ENCODE results near the gene PTPRJ. TPM values are rescaled to one million over a fixed set of nuclear protein-coding genes. Genes with fewer than 3 reads are reported as not detected.

PTPRJ gene
- total RNA-seq, 1 donor from 2014 or later, result 6.3 TPM

GRCh38 chr11:48096588-48097525 lies 116.5 kb downstream of the PTPRJ start:
- H3K27ac ChIP-seq (ENCODE audit: low read depth, low read length), result no peak overlapping the region
- H3K9ac ChIP-seq (ENCODE audit: low read depth in 1 of 3, low read length in 3 of 3), result peak overlapping the region in 1 of 3 donors; percentile 25
- H3K4me1 ChIP-seq (ENCODE audit: control insufficient read depth in 3 of 3, insufficient read depth in 3 of 3, low read length in 3 of 3), result peaks cover 9 to 29% (median 19%) of the 10 kb centered on the region in 3 donors
- H3K36me3 ChIP-seq (ENCODE audit: control insufficient read depth in 3 of 3, insufficient read depth in 3 of 3, low read length in 3 of 3), result no peaks in the 10 kb centered on the region
- no peaks in the 10 kb centered on the region for H3K27me3 ChIP-seq (ENCODE audit: control insufficient read depth in 3 of 3, insufficient read depth in 3 of 3, low read length in 3 of 3)
- no peak overlapping the region for H3K4me3 ChIP-seq (ENCODE audit: low read length in 3 of 3)
- H3K9me3 ChIP-seq (ENCODE audit: control insufficient read depth in 3 of 3, low read length in 3 of 3), result no peaks in the 10 kb centered on the region

DNA sequence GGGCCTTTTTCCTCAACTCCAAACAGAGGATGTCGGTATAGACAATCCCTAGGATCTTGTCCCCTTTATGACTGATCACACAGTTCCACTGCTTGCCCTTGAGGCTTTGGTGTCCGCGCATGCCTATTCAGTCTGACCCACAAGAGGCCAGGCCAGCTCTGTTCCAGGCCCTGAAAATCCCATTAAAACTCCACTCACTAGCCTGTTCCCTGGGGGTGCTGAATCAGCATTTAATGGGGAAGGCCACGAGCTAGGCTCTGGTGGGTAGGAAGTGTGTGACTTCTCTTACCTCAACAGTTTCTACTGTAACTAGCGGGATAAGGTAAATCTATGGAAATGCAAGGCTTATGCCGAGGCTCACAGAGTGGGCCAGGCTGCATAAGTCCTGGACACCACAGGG lies 117.7 kb downstream of the PTPRJ start:
- H3K9me3 ChIP-seq (ENCODE audit: control insufficient read depth in 3 of 3, low read length in 3 of 3), result no peaks in the 10 kb centered on the region
- H3K27me3 ChIP-seq (ENCODE audit: control insufficient read depth in 3 of 3, insufficient read depth in 3 of 3, low read length in 3 of 3), result no peaks in the 10 kb centered on the region
- peaks cover 9 to 32% (median 19%) of the 10 kb centered on the region in 3 donors for H3K4me1 ChIP-seq (ENCODE audit: control insufficient read depth in 3 of 3, insufficient read depth in 3 of 3, low read length in 3 of 3)
- H3K36me3 ChIP-seq (ENCODE audit: control insufficient read depth in 3 of 3, insufficient read depth in 3 of 3, low read length in 3 of 3), result no peaks in the 10 kb centered on the region
- H3K9ac ChIP-seq (ENCODE audit: low read depth in 1 of 3, low read length in 3 of 3), result no peak overlapping the region
- no peak overlapping the region for H3K27ac ChIP-seq (ENCODE audit: low read depth, low read length)
- no peak overlapping the region for H3K4me3 ChIP-seq (ENCODE audit: low read length in 3 of 3)

DNA sequence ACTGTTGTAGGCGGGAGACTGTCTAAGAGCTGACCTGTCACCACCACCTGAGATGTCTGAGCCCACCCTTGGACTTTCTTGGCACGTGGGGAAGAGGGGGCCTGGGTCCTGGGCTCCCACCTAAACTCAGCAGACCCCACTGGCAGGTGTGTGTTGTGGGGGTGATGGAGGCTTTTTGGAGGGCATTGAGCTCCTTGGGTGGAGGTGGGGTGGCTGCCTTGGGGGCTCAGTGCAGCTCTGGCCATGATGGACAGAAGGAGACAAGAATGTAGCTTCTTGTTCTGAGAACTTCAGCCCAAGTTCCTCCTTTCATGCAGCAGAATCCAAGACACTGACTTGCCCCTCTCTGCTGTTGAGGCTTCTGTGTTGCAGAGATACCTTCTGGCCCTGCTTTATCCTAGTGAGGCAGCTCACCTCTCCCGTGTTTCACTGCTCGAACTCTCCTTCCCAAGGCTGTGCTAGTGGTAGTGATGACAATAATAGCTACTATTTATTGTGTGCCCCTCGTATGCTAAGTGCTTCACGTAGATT lies 119.6 kb downstream of the PTPRJ start:
- Histone ChIP-seq H3K27me3 (ENCODE audit: control insufficient read depth in 3 of 3, insufficient read depth in 3 of 3, low read length in 3 of 3) (no peaks in the 10 kb centered on the region), H3K9me3 (ENCODE audit: control insufficient read depth in 3 of 3, low read length in 3 of 3) (no peaks in the 10 kb centered on the region), H3K9ac (ENCODE audit: low read depth in 1 of 3, low read length in 3 of 3) (no peak overlapping the region), H3K4me3 (ENCODE audit: low read length in 3 of 3) (no peak overlapping the region), H3K4me1 (ENCODE audit: control insufficient read depth in 3 of 3, insufficient read depth in 3 of 3, low read length in 3 of 3) (peaks cover 12 to 32% (median 17%) of the 10 kb centered on the region in 3 donors), H3K36me3 (ENCODE audit: control insufficient read depth in 3 of 3, insufficient read depth in 3 of 3, low read length in 3 of 3) (no peaks in the 10 kb centered on the region), H3K27ac (ENCODE audit: low read depth, low read length) (no peak overlapping the region)

DNA sequence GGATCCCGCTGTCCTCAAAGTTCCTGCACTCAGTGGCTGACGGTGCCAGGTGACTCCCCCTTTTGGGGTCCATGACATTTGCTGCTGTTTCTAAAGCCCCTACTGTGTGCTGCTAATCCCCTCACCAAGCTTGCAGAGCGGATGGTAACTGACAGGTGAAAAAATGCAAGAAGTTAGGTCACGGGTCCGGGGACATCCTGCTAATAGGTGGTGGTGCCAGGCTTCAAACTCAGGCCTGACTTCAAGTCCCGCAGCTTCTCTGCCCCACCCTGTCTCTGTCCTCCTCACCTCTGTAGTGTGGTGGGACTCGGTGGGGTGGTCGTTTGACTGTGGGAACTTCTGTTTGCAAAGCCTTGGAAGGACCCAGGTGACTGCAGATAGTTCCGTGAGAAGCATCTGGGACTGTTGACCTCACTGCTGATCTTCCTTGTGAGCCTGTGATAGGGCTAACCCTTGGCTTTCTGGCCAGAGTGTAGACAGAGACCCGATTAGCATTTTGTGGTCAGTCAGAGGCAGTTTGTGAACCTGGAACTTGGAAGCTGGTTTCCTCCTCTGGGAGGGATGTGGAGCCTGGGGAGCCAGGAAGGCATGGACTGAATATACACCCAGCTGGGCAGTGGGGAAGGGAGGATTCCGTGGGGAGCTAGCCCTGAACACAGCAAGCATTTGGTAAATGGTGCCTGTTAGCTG lies 120.8 kb downstream of the PTPRJ start:
- H3K27me3 ChIP-seq (ENCODE audit: control insufficient read depth in 3 of 3, insufficient read depth in 3 of 3, low read length in 3 of 3), result no peaks in the 10 kb centered on the region
- peak overlapping the region; percentile 44 for H3K27ac ChIP-seq (ENCODE audit: low read depth, low read length)
- no peaks in the 10 kb centered on the region for H3K9me3 ChIP-seq (ENCODE audit: control insufficient read depth in 3 of 3, low read length in 3 of 3)
- H3K4me1 ChIP-seq (ENCODE audit: control insufficient read depth in 3 of 3, insufficient read depth in 3 of 3, low read length in 3 of 3), result peaks cover 8 to 30% (median 15%) of the 10 kb centered on the region in 3 donors
- peak overlapping the region in 2 of 3 donors; percentile 1 to 16 for H3K9ac ChIP-seq (ENCODE audit: low read depth in 1 of 3, low read length in 3 of 3)
- H3K36me3 ChIP-seq (ENCODE audit: control insufficient read depth in 3 of 3, insufficient read depth in 3 of 3, low read length in 3 of 3), result no peaks in the 10 kb centered on the region
- H3K4me3 ChIP-seq (ENCODE audit: low read length in 3 of 3), result peak overlapping the region in 1 of 3 donors; percentile 22

DNA sequence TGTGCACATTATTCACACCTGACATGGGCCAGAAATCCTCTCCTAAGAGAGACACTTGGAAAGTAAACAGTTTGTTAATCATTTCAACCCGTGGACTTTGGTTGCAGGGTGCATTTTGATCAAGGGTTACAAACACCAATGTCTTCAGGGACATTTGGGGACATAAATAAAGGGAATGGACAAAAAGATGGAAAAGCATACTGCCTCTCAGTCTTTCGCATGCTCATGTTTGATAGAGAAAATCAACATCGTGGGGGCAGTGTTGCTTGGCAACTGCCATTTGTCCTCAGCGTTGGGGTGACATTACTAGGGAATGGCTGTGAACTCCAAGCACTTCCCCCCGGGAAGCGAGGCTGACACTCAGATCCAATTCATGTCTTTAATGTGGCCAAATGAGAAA lies 121.6 kb downstream of the PTPRJ start:
- Histone ChIP-seq H3K27ac (ENCODE audit: low read depth, low read length) (peak overlapping the region; percentile 44), H3K27me3 (ENCODE audit: control insufficient read depth in 3 of 3, insufficient read depth in 3 of 3, low read length in 3 of 3) (no peaks in the 10 kb centered on the region), H3K9me3 (ENCODE audit: control insufficient read depth in 3 of 3, low read length in 3 of 3) (no peaks in the 10 kb centered on the region), H3K4me3 (ENCODE audit: low read length in 3 of 3) (no peak overlapping the region), H3K36me3 (ENCODE audit: control insufficient read depth in 3 of 3, insufficient read depth in 3 of 3, low read length in 3 of 3) (no peaks in the 10 kb centered on the region), H3K9ac (ENCODE audit: low read depth in 1 of 3, low read length in 3 of 3) (peak overlapping the region in 1 of 3 donors; percentile 16), H3K4me1 (ENCODE audit: control insufficient read depth in 3 of 3, insufficient read depth in 3 of 3, low read length in 3 of 3) (peaks cover 8 to 25% (median 14%) of the 10 kb centered on the region in 3 donors)

DNA sequence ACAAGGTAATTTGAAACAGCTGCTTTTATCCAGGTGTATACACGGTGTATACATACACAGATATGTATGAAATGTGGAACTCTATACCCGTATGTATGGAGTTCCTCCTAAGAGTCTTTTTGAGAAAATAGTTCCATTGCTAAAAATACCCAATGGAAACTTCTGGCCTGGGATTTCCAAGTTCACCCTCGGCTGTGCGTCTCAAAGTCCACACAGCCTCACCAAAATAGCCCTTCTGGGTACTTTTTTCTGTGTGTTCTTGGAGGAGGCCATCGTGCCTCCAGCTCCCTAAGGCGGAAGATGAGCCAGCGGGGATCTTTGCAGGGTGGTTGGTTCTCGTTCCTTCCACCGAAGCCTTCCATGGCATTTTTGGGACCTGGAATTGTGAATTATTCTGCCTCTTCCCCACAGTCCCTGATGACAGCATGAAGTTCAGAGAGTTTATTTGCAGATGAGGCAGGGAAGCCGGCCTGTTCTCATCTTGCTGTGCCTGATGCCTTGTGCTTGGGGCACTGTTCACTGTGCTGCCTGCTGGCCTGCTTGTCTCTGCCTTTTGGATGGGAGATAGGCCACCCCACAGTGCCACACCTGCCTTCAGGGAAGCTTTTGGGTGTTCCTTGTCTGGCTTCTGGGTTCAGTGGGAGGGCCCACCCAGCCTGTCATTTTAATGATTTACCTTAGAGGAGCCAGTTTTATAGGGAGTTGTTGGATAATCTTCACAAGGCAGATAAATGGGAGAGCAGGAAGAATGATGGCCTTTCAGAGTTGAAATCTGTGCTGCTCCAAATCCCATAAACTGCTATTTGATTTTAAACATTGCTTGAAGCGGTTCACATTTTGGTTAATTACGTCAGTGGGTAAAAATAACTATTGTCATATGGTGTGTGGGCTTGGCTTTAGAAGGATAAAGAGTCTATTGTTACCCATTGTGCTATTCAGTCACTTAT lies 123.5 kb downstream of the PTPRJ start:
- peaks cover 8 to 23% (median 14%) of the 10 kb centered on the region in 3 donors for H3K4me1 ChIP-seq (ENCODE audit: control insufficient read depth in 3 of 3, insufficient read depth in 3 of 3, low read length in 3 of 3)
- peak overlapping the region in 1 of 3 donors; percentile 55 for H3K9ac ChIP-seq (ENCODE audit: low read depth in 1 of 3, low read length in 3 of 3)
- no peaks in the 10 kb centered on the region for H3K36me3 ChIP-seq (ENCODE audit: control insufficient read depth in 3 of 3, insufficient read depth in 3 of 3, low read length in 3 of 3)
- H3K4me3 ChIP-seq (ENCODE audit: low read length in 3 of 3), result no peak overlapping the region
- H3K27ac ChIP-seq (ENCODE audit: low read depth, low read length), result peak overlapping the region; percentile 48
- no peaks in the 10 kb centered on the region for H3K9me3 ChIP-seq (ENCODE audit: control insufficient read depth in 3 of 3, low read length in 3 of 3)
- no peaks in the 10 kb centered on the region for H3K27me3 ChIP-seq (ENCODE audit: control insufficient read depth in 3 of 3, insufficient read depth in 3 of 3, low read length in 3 of 3)

DNA sequence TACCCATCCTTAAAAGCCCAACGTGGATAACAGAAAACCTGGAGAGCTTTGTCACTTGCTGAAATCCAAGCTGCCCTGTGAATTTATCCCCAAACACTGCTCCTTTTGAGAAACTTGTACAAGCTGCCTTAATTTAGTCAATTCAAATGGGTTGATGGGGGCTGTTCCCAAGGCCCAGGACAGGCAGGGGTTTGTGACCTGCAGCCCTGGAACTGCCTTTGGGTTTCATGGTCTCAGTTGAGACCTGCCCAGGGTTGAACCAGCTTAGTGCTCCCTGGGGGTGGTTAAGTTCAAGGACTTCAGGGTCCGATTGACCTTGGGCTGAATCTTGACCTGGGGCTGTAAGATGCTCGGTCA lies 124.2 kb downstream of the PTPRJ start:
- Histone ChIP-seq H3K4me3 (ENCODE audit: low read length in 3 of 3) (no peak overlapping the region), H3K27ac (ENCODE audit: low read depth, low read length) (no peak overlapping the region), H3K36me3 (ENCODE audit: control insufficient read depth in 3 of 3, insufficient read depth in 3 of 3, low read length in 3 of 3) (no peaks in the 10 kb centered on the region), H3K4me1 (ENCODE audit: control insufficient read depth in 3 of 3, insufficient read depth in 3 of 3, low read length in 3 of 3) (peaks cover 11 to 27% (median 15%) of the 10 kb centered on the region in 3 donors), H3K27me3 (ENCODE audit: control insufficient read depth in 3 of 3, insufficient read depth in 3 of 3, low read length in 3 of 3) (no peaks in the 10 kb centered on the region), H3K9me3 (ENCODE audit: control insufficient read depth in 3 of 3, low read length in 3 of 3) (no peaks in the 10 kb centered on the region), H3K9ac (ENCODE audit: low read depth in 1 of 3, low read length in 3 of 3) (no peak overlapping the region)

DNA sequence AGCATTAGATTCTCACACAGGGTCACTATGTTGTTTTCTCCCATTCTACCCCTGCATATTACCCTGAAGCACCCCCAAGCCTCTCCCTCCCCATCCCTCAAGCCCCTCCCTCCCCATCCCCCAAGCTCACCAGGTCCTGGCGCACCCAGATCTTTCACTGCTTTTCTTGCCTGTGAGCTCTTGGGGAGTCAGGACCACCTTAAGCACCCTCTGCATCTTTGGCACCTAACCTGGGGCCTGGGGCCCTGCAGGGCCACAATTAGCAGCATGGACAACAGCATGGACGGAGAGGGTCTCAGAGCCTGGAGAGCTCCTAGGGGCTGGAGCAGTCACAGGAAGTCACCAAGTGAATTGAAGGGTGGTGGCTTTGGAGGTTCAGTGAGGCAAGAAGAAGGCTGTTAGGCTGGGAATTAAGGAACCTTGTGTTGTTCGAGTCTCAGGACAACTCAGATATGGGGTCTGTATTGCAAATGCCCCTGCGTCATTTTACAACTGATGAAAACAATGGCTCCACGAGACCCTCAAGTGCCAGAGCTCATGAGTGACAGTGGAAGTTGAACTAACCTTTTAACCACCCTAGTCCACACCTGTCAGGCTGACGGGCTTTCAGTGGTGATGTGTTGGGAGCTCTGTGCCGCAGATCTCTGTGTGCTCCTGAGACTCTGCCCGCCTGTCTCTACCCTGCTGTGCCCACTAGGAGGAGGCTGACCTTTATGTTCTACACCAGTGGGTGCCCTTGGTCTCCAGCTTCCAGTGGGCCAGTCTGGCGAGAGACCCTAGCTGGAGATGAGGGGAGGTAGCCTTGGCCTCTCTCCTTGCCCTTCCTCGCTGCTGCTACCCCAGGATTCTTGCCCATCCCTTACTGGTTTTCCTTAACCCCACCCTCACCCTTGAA lies 125.0 kb downstream of the PTPRJ start:
- Histone ChIP-seq H3K27ac (ENCODE audit: low read depth, low read length) (no peak overlapping the region), H3K9me3 (ENCODE audit: control insufficient read depth in 3 of 3, low read length in 3 of 3) (no peaks in the 10 kb centered on the region), H3K4me3 (ENCODE audit: low read length in 3 of 3) (no peak overlapping the region), H3K27me3 (ENCODE audit: control insufficient read depth in 3 of 3, insufficient read depth in 3 of 3, low read length in 3 of 3) (no peaks in the 10 kb centered on the region), H3K4me1 (ENCODE audit: control insufficient read depth in 3 of 3, insufficient read depth in 3 of 3, low read length in 3 of 3) (peaks cover 15 to 29% (median 19%) of the 10 kb centered on the region in 3 donors), H3K9ac (ENCODE audit: low read depth in 1 of 3, low read length in 3 of 3) (no peak overlapping the region), H3K36me3 (ENCODE audit: control insufficient read depth in 3 of 3, insufficient read depth in 3 of 3, low read length in 3 of 3) (no peaks in the 10 kb centered on the region)
